Loucy (cell line): ENCODE measurements around the gene RBM19.

Experiments used
- EZH2phosphoT487 ChIP-seq: fragments of 200-600 bp; IDR thresholded peaks from 2 replicates; pipeline ENCODE4 v1.6.1; 2018; ENCODE audit warnings: antibody characterized with exemption, mild to moderate bottlenecking, moderate library complexity, borderline replicate concordance
- TF ChIP-seq, protein P1 (sequence below): fragments of 200-600 bp; sonication (generic); conservative IDR thresholded peaks from 2 replicates; pipeline ENCODE4 v1.5.1; 2014; ENCODE audit warnings: mild to moderate bottlenecking, antibody characterized with exemption, low read length

DNA sequence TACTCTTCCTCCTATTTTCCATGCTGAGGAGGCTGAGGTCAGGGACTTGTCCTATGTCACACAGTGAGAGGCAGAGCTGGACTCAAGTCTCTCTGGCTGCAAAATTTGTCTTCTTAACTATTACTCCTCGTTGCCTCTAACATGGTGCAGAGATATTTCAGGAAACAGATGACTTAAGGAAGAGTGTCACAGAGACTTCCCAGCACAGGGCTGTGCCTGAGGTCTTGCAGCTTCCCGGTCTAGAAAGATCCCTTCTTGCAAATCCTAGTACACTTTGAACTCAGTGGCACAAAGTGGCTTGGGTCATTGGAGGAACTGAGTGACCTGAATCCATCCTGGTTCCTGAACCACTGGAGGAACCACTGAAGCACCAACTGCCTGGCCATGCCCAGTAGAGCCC is 17.1 kb upstream of the RBM19 start:
- TF ChIP-seq, protein P1, sequence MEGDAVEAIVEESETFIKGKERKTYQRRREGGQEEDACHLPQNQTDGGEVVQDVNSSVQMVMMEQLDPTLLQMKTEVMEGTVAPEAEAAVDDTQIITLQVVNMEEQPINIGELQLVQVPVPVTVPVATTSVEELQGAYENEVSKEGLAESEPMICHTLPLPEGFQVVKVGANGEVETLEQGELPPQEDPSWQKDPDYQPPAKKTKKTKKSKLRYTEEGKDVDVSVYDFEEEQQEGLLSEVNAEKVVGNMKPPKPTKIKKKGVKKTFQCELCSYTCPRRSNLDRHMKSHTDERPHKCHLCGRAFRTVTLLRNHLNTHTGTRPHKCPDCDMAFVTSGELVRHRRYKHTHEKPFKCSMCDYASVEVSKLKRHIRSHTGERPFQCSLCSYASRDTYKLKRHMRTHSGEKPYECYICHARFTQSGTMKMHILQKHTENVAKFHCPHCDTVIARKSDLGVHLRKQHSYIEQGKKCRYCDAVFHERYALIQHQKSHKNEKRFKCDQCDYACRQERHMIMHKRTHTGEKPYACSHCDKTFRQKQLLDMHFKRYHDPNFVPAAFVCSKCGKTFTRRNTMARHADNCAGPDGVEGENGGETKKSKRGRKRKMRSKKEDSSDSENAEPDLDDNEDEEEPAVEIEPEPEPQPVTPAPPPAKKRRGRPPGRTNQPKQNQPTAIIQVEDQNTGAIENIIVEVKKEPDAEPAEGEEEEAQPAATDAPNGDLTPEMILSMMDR, result no peak
- TF ChIP-seq EZH2phosphoT487, result no peak
